ENCODE results near the gene IQGAP2. TPM values are rescaled to one million over a fixed set of nuclear protein-coding genes. Genes with fewer than 3 reads are reported as not detected.

The IQGAP2 gene
- total RNA-seq, 4 donors from 2014 or later = 46.8 to 121 (median 97.0) TPM

DNA sequence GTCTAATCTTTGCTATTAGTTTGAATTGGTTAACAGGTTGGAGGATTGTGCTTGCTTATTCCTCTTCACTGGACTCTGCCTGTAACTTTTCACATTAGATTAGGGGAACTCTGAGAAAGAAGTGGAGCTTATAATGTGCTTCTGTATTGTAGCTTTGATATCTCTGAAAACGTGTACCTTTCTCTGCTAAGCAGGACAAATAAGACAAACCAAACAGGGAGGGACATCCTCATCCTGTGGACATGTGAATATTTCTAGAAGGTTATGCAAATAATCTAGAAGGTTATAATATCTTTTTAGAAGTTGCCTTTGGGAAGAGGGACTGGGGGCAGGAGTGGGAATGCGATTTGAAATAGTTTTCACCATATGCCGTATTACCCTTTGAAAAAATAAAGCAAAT, 11.7 kb downstream of the IQGAP2 start:
- H3K27me3 ChIP-seq = no peaks in the 10 kb centered on the region
- 73 to 85% methylated on average over 3 of the region's 3 CpGs for WGBS, 2 donors (ENCODE audit: low coverage in 1 of 2)
- intact Hi-C loops (cut with DNase I; ENCODE audit: low total_unique reads) (no loop called here), in situ Hi-C loops (cut with MboI; ENCODE audit: low pct_ligation_motif_present in 1 of 4, low pct_unique_long_range_greater_than_20kb in 1 of 4, low sequenced_read_pairs in 3 of 4) (loop anchor here in 2 of 4 donors (25.0 kb wide), 1 partner anchor 123 kb away; no protein-coding TSS in a partner anchor)
- peaks cover 0 to 12% (median 0%) of the 10 kb centered on the region in 4 donors for H3K4me1 ChIP-seq
- no peak for DNase-seq
- H3K9me3 ChIP-seq = no peaks in the 10 kb centered on the region
- H3K27ac ChIP-seq = no peak overlapping the region
- H3K4me3 ChIP-seq = no peak overlapping the region
- no peaks in the 10 kb centered on the region for H3K36me3 ChIP-seq
- TF ChIP-seq POLR2A (IDR thresholded peaks at IDR 0.05) = no peak

DNA sequence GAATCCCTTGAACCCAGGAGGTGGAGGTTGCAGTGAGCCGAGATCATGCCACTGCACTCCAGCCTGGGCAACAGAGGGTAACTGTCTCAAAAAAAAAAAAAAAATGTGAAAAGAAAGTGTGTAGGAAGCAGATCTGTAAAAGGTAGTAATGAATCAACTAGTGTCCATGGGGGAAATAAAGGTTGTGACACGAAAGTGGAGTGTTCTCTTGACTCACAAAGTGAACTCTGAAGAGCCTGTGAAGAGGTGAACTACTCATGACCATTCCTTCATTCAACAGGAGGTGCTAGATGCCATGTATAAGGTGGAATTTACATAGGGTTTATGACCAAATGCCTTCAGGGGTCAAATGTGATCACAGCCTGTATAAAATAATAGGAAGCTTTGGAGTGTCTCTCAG, 12.8 kb downstream of the IQGAP2 start:
- no peak for DNase-seq
- no peaks in the 10 kb centered on the region for H3K27me3 ChIP-seq
- in situ Hi-C loops (cut with MboI; ENCODE audit: low pct_ligation_motif_present in 1 of 4, low pct_unique_long_range_greater_than_20kb in 1 of 4, low sequenced_read_pairs in 3 of 4) = loop anchor here in 2 of 4 donors (25.0 kb wide), 1 partner anchor 121 kb away; no protein-coding TSS in a partner anchor
- 87% methylated on average over 2 of the region's 2 CpGs; no CpG with 5 or more reads in 1 of the 2 donors for WGBS, 2 donors (ENCODE audit: low coverage in 1 of 2)
- peaks cover 0 to 12% (median 0%) of the 10 kb centered on the region in 4 donors for H3K4me1 ChIP-seq
- no peaks in the 10 kb centered on the region for H3K36me3 ChIP-seq
- H3K27ac ChIP-seq = no peak overlapping the region
- H3K9me3 ChIP-seq = no peaks in the 10 kb centered on the region
- intact Hi-C loops (cut with DNase I; ENCODE audit: low total_unique reads) = no loop called here
- TF ChIP-seq EP300 (IDR thresholded peaks at IDR 0.05; ENCODE audit: low read depth) (no peak), POLR2AphosphoS5 (IDR thresholded peaks at IDR 0.05) (no peak)
- H3K4me3 ChIP-seq = no peak overlapping the region

DNA sequence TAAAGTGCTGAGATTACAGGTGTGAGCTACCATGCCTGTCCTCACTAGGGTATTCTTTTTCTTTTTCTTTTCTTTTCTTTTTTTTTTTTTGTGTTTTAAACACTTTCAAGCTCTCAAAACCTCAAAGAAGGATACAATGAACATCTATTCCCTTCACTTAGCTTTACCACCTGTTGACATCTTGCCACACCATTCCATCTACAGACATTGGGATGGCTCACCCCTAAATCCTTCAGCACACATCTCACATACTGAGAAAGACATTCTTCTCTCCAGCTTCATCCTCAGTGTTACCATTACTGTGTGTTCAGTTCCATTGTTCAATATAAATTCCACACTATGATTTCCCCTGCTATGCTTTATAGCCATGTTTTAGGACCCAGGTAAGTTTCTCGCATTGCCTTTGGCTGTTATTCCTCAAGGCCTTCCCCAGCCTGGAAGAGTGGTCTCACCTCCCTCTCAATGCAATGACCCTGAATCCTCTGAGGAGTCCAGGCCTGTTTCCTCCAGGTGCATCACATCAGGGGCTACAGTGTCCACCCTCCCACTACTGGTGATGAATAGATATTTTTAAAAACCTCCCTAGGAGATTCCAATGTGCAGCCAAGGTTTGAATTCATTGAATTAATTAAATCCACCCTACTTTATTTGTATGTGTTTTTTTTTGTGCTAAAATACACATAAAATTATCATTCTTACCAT, 16.7 kb downstream of the IQGAP2 start:
- no peaks in the 10 kb centered on the region for H3K9me3 ChIP-seq
- H3K4me1 ChIP-seq = peaks cover 0 to 2% (median 0%) of the 10 kb centered on the region in 4 donors
- WGBS, 2 donors (ENCODE audit: low coverage in 1 of 2) = 83 to 97% methylated on average over 1 of the region's 1 CpG
- TF ChIP-seq EP300 (IDR thresholded peaks at IDR 0.05; ENCODE audit: low read depth) (no peak), POLR2A (IDR thresholded peaks at IDR 0.05) (no peak), CTCF (IDR thresholded peaks at IDR 0.05) (no peak), POLR2AphosphoS5 (IDR thresholded peaks at IDR 0.05) (no peak)
- intact Hi-C loops (cut with DNase I; ENCODE audit: low total_unique reads) (no loop called here), in situ Hi-C loops (cut with MboI; ENCODE audit: low pct_ligation_motif_present in 1 of 4, low pct_unique_long_range_greater_than_20kb in 1 of 4, low sequenced_read_pairs in 3 of 4) (loop anchor here in 2 of 4 donors (25.0 kb wide), 1 partner anchor 118 kb away; no protein-coding TSS in a partner anchor)
- no peak for DNase-seq
- H3K27me3 ChIP-seq = no peaks in the 10 kb centered on the region
- H3K4me3 ChIP-seq = no peak overlapping the region
- H3K27ac ChIP-seq = no peak overlapping the region
- H3K36me3 ChIP-seq = no peaks in the 10 kb centered on the region

GRCh38 chr5:76422227-76422626, 19.1 kb downstream of the IQGAP2 start:
- WGBS, 2 donors (ENCODE audit: low coverage in 1 of 2) = 62 to 71% methylated on average over 4 of the region's 4 CpGs
- no peak overlapping the region for H3K27ac ChIP-seq
- H3K27me3 ChIP-seq = no peaks in the 10 kb centered on the region
- no peaks in the 10 kb centered on the region for H3K36me3 ChIP-seq
- DNase-seq = no peak
- in situ Hi-C loops (cut with MboI; ENCODE audit: low pct_ligation_motif_present in 1 of 4, low pct_unique_long_range_greater_than_20kb in 1 of 4, low sequenced_read_pairs in 3 of 4) (loop anchor here in 2 of 4 donors (25.0 kb wide), 1 partner anchor 115 kb away; no protein-coding TSS in a partner anchor), intact Hi-C loops (cut with DNase I; ENCODE audit: low total_unique reads) (no loop called here)
- no peak overlapping the region for H3K4me3 ChIP-seq
- peaks cover 0 to 13% (median 4%) of the 10 kb centered on the region in 4 donors for H3K4me1 ChIP-seq
- no peaks in the 10 kb centered on the region for H3K9me3 ChIP-seq
- TF ChIP-seq POLR2AphosphoS5 (IDR thresholded peaks at IDR 0.05) = no peak
- TF ChIP-seq CTCF (IDR thresholded peaks at IDR 0.05) = no peak
- no peak for TF ChIP-seq POLR2A (IDR thresholded peaks at IDR 0.05)
- TF ChIP-seq EP300 (IDR thresholded peaks at IDR 0.05; ENCODE audit: low read depth) = no peak

- no peaks in the 10 kb centered on the region for H3K9me3 ChIP-seq
- WGBS, 2 donors (ENCODE audit: low coverage in 1 of 2) = 94 to 100% methylated on average over 3 of the region's 3 CpGs
- in situ Hi-C loops (cut with MboI; ENCODE audit: low pct_ligation_motif_present in 1 of 4, low pct_unique_long_range_greater_than_20kb in 1 of 4, low sequenced_read_pairs in 3 of 4) = loop anchor here in 2 of 4 donors (25.0 kb wide), 1 partner anchor 115 kb away; no protein-coding TSS in a partner anchor
- peaks cover 0 to 13% (median 4%) of the 10 kb centered on the region in 4 donors for H3K4me1 ChIP-seq
- intact Hi-C loops (cut with DNase I; ENCODE audit: low total_unique reads) = no loop called here
- H3K27me3 ChIP-seq = no peaks in the 10 kb centered on the region
- no peaks in the 10 kb centered on the region for H3K36me3 ChIP-seq
- TF ChIP-seq POLR2A (IDR thresholded peaks at IDR 0.05) (no peak), POLR2AphosphoS5 (IDR thresholded peaks at IDR 0.05) (no peak), CTCF (IDR thresholded peaks at IDR 0.05) (no peak), EP300 (IDR thresholded peaks at IDR 0.05; ENCODE audit: low read depth) (no peak)
- DNase-seq = no peak
- H3K4me3 ChIP-seq = no peak overlapping the region
- no peak overlapping the region for H3K27ac ChIP-seq
Measured at GRCh38 chr5:76422742-76423141, 19.7 kb downstream of the IQGAP2 start.

Data from transverse colon (tissue), 4 donors.